Measurements from ENCODE around the gene REM2.
"Not testable (repeated sequence)": the region's sequence is repeated elsewhere in the genome, so short reads cannot be mapped to it uniquely, and the experiment has no call there.

The REM2 gene

DNA sequence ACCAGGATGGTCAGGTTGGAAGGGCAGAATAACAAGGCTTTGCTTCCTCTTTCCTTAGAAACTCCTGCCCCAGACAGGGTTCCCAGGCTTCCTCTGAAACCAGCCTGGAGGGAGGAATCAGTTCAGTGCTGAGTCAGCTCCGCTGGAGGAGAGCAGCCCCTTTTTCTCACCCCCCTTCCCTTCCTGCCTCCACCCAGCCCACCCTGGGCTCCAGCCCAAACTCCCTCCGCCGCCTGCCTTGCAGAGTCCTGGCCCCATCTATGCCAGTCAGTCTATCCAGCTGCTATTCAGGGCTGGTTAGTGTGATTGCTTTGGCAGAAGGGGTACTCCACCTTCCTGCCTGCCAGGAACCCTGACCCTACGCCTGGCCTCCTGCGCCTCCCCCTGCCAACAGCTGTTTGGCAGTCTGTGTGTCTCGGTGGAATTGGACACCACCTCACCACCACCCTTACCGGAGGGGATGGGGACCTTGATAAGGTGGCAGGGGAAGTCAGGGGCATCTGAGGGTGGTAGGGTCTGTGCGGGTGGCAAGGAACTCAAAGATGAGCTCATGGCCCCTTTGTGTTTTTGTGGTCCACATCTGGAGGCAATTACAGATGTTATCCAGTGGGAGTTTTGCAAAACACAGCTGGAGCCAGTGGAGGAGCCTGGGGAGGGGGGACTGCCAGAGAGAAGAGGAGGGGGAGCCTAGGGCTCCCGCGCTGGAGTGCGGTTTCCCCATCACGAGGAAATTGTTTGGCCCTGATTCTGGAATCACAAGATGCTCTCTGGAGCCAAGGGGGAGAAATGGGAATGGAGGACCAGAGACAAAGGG is 34.5 kb upstream of the REM2 start:
- in situ Hi-C loops (cut with MboI; ENCODE audit: low pct_unique_long_range_greater_than_20kb, low sequenced_read_pairs, unreplicated experiment) = no loop called here
- TF ChIP-seq, protein P1, sequence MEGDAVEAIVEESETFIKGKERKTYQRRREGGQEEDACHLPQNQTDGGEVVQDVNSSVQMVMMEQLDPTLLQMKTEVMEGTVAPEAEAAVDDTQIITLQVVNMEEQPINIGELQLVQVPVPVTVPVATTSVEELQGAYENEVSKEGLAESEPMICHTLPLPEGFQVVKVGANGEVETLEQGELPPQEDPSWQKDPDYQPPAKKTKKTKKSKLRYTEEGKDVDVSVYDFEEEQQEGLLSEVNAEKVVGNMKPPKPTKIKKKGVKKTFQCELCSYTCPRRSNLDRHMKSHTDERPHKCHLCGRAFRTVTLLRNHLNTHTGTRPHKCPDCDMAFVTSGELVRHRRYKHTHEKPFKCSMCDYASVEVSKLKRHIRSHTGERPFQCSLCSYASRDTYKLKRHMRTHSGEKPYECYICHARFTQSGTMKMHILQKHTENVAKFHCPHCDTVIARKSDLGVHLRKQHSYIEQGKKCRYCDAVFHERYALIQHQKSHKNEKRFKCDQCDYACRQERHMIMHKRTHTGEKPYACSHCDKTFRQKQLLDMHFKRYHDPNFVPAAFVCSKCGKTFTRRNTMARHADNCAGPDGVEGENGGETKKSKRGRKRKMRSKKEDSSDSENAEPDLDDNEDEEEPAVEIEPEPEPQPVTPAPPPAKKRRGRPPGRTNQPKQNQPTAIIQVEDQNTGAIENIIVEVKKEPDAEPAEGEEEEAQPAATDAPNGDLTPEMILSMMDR (IDR thresholded peaks at IDR 0.05; ENCODE audit: extremely low read depth, insufficient read depth, missing control alignments) = no peak
- peak; percentile 45 for DNase-seq (ENCODE audit: low spot score)

DNA sequence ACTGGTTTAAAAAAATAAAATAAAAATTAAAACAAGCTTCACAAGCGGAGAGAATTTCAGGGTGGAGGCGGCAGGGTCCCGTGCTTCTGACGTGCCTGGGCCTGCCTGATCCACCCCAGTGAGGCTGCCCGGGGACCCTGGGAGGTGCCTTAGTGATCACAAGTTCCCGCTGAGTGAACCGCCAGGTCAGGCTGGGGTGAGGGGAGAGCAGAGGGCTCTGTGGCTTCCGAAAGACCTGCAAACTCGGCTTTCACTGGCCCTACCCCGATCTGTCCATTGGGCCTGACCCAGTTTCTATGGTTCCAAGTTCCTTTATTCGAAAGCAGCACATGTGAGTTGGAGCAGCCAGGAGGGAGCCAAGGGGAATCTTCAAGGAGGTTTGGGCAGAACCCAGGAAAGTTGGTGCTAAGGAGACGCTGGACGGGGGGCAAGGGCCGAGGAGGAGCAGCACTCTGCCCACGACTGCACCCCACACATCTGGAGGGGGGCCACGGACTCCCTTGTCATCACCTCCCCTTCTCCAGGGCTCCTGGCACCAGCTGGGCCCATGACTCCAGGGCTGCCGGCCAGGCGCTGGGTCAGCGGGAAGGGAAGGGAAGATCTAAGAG is 33.7 kb upstream of the REM2 start:
- in situ Hi-C loops (cut with MboI; ENCODE audit: low pct_unique_long_range_greater_than_20kb, low sequenced_read_pairs, unreplicated experiment) = no loop called here
- DNase-seq (ENCODE audit: low spot score) = peak; percentile 19
- TF ChIP-seq, protein P1 (IDR thresholded peaks at IDR 0.05; ENCODE audit: extremely low read depth, insufficient read depth, missing control alignments) = no peak

DNA sequence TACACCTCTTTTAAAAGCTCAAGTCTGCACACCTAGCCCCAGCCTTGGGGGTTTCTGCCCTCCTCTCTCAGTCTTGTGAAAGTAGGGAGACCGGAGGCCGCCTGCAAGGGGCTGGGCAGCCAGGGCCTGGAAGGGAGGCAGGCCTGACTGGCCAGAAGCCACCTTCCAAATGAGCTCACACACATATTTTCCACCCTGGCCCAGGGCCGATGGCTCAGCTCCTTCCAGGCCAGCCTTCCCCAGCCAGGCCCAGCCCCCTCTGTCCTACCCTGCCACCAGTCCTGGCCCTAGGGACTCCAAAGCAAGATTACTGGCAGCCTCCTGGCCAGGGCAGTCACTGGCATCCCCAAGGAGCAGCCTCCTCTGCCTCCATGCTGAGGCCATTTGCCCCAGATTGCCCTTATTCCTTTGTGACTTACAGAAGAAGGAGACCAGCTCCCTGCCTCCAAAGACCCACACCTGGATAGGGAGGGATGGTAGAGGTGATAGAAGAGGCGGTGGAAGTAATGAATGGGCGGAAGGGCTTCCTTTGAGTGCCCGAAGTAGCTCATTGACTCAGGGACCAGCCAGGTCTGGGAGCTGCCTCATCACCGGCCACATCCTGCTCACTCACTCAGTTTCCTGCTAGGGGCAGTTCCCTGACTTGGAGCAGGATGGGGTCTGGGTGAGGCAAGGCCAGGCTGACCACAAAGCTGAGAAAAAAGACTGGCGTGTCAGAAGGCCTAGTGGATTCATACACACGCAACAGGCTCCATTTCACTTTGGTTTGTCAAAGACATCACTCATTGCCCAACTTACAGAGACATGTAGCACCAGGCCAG is 31.9 kb upstream of the REM2 start:
- DNase-seq (ENCODE audit: low spot score) = peak; percentile 14
- in situ Hi-C loops (cut with MboI; ENCODE audit: low pct_unique_long_range_greater_than_20kb, low sequenced_read_pairs, unreplicated experiment) = loop anchor here (10.0 to 25.0 kb wide), 3 partner anchors 76 to 264 kb away; partner anchors contain the start of genes ABHD4 and DAD1

DNA sequence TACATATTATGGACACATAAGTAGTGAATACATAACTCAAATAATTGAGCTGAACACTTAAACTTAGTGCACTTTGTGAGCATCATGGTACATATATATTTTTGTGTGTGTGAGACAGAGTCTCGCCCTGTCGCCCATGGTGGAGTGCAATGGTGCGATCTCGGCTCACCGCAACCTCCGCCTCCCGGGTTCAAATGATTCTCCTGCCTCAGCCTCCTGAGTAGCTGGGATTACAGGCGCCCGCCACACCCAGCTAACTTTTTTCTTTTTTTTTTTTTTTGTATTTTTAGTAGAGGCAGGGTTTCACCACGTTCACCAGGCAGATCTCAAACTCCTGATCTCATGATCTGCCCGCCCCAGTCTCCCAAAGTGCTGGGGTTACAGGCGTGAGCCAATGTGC is 30.8 kb upstream of the REM2 start:
- in situ Hi-C loops (cut with MboI; ENCODE audit: low pct_unique_long_range_greater_than_20kb, low sequenced_read_pairs, unreplicated experiment) = loop anchor here (10.0 to 25.0 kb wide), 3 partner anchors 77 to 265 kb away; partner anchors contain the start of genes ABHD4 and DAD1

More for the DNA sequence above, 31.9 kb upstream of the REM2 start:
- TF ChIP-seq, protein P1 (IDR thresholded peaks at IDR 0.05; ENCODE audit: extremely low read depth, insufficient read depth, missing control alignments) = no peak

DNA sequence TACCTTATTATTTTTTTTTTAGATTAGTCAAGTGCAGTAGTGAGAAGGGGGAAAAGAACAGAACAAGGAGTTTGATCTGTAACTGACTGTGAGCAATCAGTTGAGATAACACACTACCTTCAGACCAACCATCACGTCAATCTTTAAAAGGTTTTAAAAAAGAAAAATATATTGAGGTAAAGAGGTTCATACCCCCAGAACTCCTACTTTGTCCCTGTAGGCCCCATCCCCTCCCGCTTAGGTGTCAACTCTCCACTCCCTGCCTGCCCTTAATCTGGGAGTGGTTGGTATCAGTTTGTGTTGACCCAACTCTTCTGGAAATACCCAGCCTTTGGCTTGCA is 30.5 kb upstream of the REM2 start:
- in situ Hi-C loops (cut with MboI; ENCODE audit: low pct_unique_long_range_greater_than_20kb, low sequenced_read_pairs, unreplicated experiment) = loop anchor here (10.0 to 25.0 kb wide), 3 partner anchors 78 to 265 kb away; partner anchors contain the start of genes ABHD4 and DAD1

More for the DNA sequence above, 30.8 kb upstream of the REM2 start:
- DNase-seq (ENCODE audit: low spot score) = not testable (repeated sequence)

DNA sequence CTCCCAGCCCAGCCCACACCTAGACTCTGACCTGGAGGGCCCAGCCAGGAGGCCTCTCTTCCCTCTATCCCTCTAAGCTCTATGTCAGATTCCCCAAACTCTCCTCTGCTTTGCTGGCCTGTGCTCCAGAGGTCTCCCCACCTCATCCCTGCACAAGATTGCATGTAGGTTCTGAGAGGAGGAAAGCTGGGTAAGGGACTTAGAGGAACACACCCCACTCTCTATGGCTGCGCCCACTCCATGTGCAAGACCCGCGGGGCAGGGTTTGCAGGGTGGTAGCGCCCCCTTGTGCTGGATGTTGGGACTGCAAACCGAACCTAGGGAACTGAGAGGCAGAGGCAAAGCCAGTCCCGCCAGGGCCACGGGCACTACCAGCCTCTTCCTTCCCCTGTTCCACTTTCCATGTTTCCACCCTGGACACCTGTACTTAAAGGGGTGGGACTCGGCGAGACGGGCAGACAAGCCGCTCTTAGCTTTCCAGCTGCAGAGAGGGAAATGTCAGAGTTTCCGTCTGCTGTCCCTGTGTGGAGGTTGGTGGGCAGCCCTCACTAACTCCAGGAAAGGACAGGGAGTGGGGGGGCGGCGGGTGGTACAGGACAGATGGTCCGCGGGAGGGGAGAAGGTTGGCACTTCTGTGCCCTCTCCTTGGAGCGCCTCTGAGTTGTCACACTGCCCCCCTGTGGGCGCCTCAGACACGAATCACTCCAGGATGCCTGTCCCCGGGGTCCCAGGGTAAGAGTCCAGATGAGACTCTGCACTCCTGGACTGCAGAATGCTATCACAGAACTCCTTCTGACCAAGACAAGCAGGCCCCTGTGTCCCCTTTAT is 29.9 kb upstream of the REM2 start:
- peak; percentile 84 for DNase-seq (ENCODE audit: low spot score)
- in situ Hi-C loops (cut with MboI; ENCODE audit: low pct_unique_long_range_greater_than_20kb, low sequenced_read_pairs, unreplicated experiment) = loop anchor here (10.0 to 25.0 kb wide), 3 partner anchors 78 to 266 kb away; partner anchors contain the start of genes ABHD4 and DAD1

More for the DNA sequence above, 30.5 kb upstream of the REM2 start:
- TF ChIP-seq, protein P1 (IDR thresholded peaks at IDR 0.05; ENCODE audit: extremely low read depth, insufficient read depth, missing control alignments) = no peak
- no peak for DNase-seq (ENCODE audit: low spot score)

DNA sequence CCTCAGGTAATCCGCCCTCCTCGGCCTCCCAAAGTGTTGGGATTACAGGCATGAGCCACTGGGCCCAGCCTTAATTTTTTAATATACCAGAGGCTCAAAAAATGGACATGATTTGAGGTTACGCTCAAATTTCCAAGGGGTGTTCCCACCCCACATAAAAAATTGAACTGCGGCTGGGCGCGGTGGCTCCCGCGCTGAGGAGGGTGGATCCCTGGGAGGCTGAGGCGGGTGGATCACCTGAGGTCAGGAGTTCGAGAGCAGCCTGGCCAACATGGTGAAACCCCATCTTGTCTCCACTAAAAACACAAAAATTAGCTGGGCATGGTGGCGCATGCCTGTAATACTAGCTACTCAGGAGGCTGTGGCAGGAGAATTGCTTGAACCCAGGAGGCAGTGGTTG is 28.7 kb upstream of the REM2 start:
- in situ Hi-C loops (cut with MboI; ENCODE audit: low pct_unique_long_range_greater_than_20kb, low sequenced_read_pairs, unreplicated experiment) = loop anchor here (10.0 to 25.0 kb wide), 3 partner anchors 79 to 267 kb away; partner anchors contain the start of genes ABHD4 and DAD1
- not testable (repeated sequence) for DNase-seq (ENCODE audit: low spot score)

More for the DNA sequence above, 29.9 kb upstream of the REM2 start:
- TF ChIP-seq, protein P1 (IDR thresholded peaks at IDR 0.05; ENCODE audit: extremely low read depth, insufficient read depth, missing control alignments) = peak; percentile 96
